Measurements from ENCODE around the gene IDI1.
A peak's percentile ranks its signal among the peaks of the same experiment; 100 is the strongest.
"Not testable (repeated sequence)": the region's sequence is repeated elsewhere in the genome, so short reads cannot be mapped to it uniquely, and the experiment has no call there.

Gene IDI1

GRCh38 chr10:1025683-1026082 lies 23.2 kb downstream of the IDI1 start, which contains the start of gene IDI2:
TSS of gene IDI2 (minus strand) at chr10:1025859. CDS start at chr10:1024723, 1,136 bp downstream.
- Mint-ChIP-seq H3K27me3 (no peaks in the 10 kb centered on the region), H3K27ac (no peak within 1 kb of the TSS), H3K9me3 (no peaks in the 10 kb centered on the region), H3K4me1 (no peaks in the 10 kb centered on the region), H3K4me3 (no peak within 1 kb of the TSS)
- ATAC-seq, result no peak
- no peak for DNase-seq

GRCh38 chr10:1024103-1024502 lies 24.8 kb downstream of the IDI1 start:
- Mint-ChIP-seq H3K4me1 (no peaks in the 10 kb centered on the region), H3K27ac (no peak overlapping the region), H3K9me3 (no peaks in the 10 kb centered on the region), H3K27me3 (no peaks in the 10 kb centered on the region), H3K4me3 (no peak overlapping the region)
- DNase-seq (no peak), ATAC-seq (no peak)

- Mint-ChIP-seq H3K4me3 (no peak overlapping the region), H3K4me1 (no peaks in the 10 kb centered on the region), H3K9me3 (no peaks in the 10 kb centered on the region), H3K27me3 (no peaks in the 10 kb centered on the region), H3K27ac (no peak overlapping the region)
- no peak for ATAC-seq
- no peak for DNase-seq
Measured at GRCh38 chr10:1022413-1022812, 26.5 kb downstream of the IDI1 start.

GRCh38 chr10:1020958-1021357 lies 28.0 kb downstream of the IDI1 start:
- H3K4me1 Mint-ChIP-seq, result no peaks in the 10 kb centered on the region
- ATAC-seq, result no peak

GRCh38 chr10:1020460-1020859 lies 28.5 kb downstream of the IDI1 start:
- Mint-ChIP-seq H3K9me3 (no peaks in the 10 kb centered on the region), H3K4me1 (no peaks in the 10 kb centered on the region), H3K4me3 (no peak overlapping the region), H3K27ac (no peak overlapping the region), H3K27me3 (no peaks in the 10 kb centered on the region)
- ATAC-seq (no peak), DNase-seq (no peak)

More at GRCh38 chr10:1020958-1021357, 28.0 kb downstream of the IDI1 start:
- Mint-ChIP-seq H3K4me3 (no peak overlapping the region), H3K27me3 (no peaks in the 10 kb centered on the region), H3K27ac (no peak overlapping the region), H3K9me3 (no peaks in the 10 kb centered on the region)
- no peak for DNase-seq

GRCh38 chr10:1019362-1019761 lies 29.6 kb downstream of the IDI1 start:
- Mint-ChIP-seq H3K4me1 (no peaks in the 10 kb centered on the region), H3K27me3 (no peaks in the 10 kb centered on the region), H3K27ac (no peak overlapping the region), H3K9me3 (no peaks in the 10 kb centered on the region), H3K4me3 (no peak overlapping the region)
- DNase-seq, result no peak
- ATAC-seq, result no peak

- no peaks in the 10 kb centered on the region for H3K9me3 Mint-ChIP-seq
- no peak overlapping the region for H3K4me3 Mint-ChIP-seq
- H3K27me3 Mint-ChIP-seq, result no peaks in the 10 kb centered on the region
- H3K4me1 Mint-ChIP-seq, result no peaks in the 10 kb centered on the region
- DNase-seq (no peak), ATAC-seq (no peak)
- peak overlapping the region in 1 of 2 donors; percentile 63 for H3K27ac Mint-ChIP-seq
Measured at GRCh38 chr10:1015688-1016087, 33.2 kb downstream of the IDI1 start.

- Mint-ChIP-seq H3K4me3 (no peak overlapping the region), H3K9me3 (no peaks in the 10 kb centered on the region), H3K4me1 (no peaks in the 10 kb centered on the region), H3K27ac (peak overlapping the region in 1 of 2 donors; percentile 40), H3K27me3 (no peaks in the 10 kb centered on the region)
- ATAC-seq (no peak), DNase-seq (peak in 1 of 2 donors; percentile 5)
Measured at GRCh38 chr10:1011696-1012095, 37.2 kb downstream of the IDI1 start.

GRCh38 chr10:1010703-1011102 lies 38.2 kb downstream of the IDI1 start:
- peak in 1 of 2 donors; percentile 2 for DNase-seq
- ATAC-seq, result no peak
- H3K4me3 Mint-ChIP-seq, result no peak overlapping the region
- H3K9me3 Mint-ChIP-seq, result no peaks in the 10 kb centered on the region
- no peaks in the 10 kb centered on the region for H3K27me3 Mint-ChIP-seq
- no peak overlapping the region for H3K27ac Mint-ChIP-seq
- no peaks in the 10 kb centered on the region for H3K4me1 Mint-ChIP-seq

- peak in 1 of 2 donors; percentile 3 for DNase-seq
- H3K27me3 Mint-ChIP-seq, H3K4me3 Mint-ChIP-seq, H3K9me3 Mint-ChIP-seq, H3K4me1 Mint-ChIP-seq: not testable (repeated sequence)
- peak; percentile 61 for ATAC-seq
- peak overlapping the region in 1 of 2 donors; percentile 84 for H3K27ac Mint-ChIP-seq
Measured at GRCh38 chr10:1009947-1010346, 39.0 kb downstream of the IDI1 start.

GRCh38 chr10:1009071-1009494 lies 39.8 kb downstream of the IDI1 start:
- Mint-ChIP-seq H3K9me3 (no peaks in the 10 kb centered on the region), H3K4me3 (no peak overlapping the region)
- no peak for ATAC-seq

GRCh38 chr10:1007583-1007982 lies 41.3 kb downstream of the IDI1 start:
- ATAC-seq, result no peak
- Mint-ChIP-seq H3K27ac (peak overlapping the region in 1 of 2 donors; percentile 30), H3K9me3 (no peaks in the 10 kb centered on the region)

More at GRCh38 chr10:1009071-1009494, 39.8 kb downstream of the IDI1 start:
- peak in 1 of 2 donors; percentile 3 for DNase-seq
- H3K27ac Mint-ChIP-seq, result peak overlapping the region in 1 of 2 donors; percentile 55
- no peaks in the 10 kb centered on the region for H3K27me3 Mint-ChIP-seq
- peaks cover 4% of the 10 kb centered on the region for H3K4me1 Mint-ChIP-seq

GRCh38 chr10:1006573-1006972 lies 42.3 kb downstream of the IDI1 start:
- no peak overlapping the region for H3K4me3 Mint-ChIP-seq
- ATAC-seq, result no peak
- H3K27me3 Mint-ChIP-seq, result no peaks in the 10 kb centered on the region
- H3K4me1 Mint-ChIP-seq, result peaks cover 5% of the 10 kb centered on the region
- H3K9me3 Mint-ChIP-seq, result no peaks in the 10 kb centered on the region
- H3K27ac Mint-ChIP-seq, result peak overlapping the region in 1 of 2 donors; percentile 71
- no peak for DNase-seq

More at GRCh38 chr10:1007583-1007982, 41.3 kb downstream of the IDI1 start:
- DNase-seq, result no peak
- Mint-ChIP-seq H3K4me1 (peaks cover 4% of the 10 kb centered on the region), H3K27me3 (no peaks in the 10 kb centered on the region), H3K4me3 (no peak overlapping the region)

GRCh38 chr10:1003884-1004670 lies 44.8 kb downstream of the IDI1 start:
- Mint-ChIP-seq H3K4me1 (peaks cover 8% of the 10 kb centered on the region), H3K4me3 (no peak overlapping the region), H3K27me3 (no peaks in the 10 kb centered on the region), H3K27ac (peak overlapping the region in 1 of 2 donors; percentile 34), H3K9me3 (no peaks in the 10 kb centered on the region)
- ATAC-seq (no peak), DNase-seq (no peak)

- DNase-seq, result no peak
- H3K9me3 Mint-ChIP-seq, result no peaks in the 10 kb centered on the region
- H3K27me3 Mint-ChIP-seq, result no peaks in the 10 kb centered on the region
- H3K4me1 Mint-ChIP-seq, result peaks cover 15% of the 10 kb centered on the region
- ATAC-seq, result no peak
- no peak overlapping the region for H3K4me3 Mint-ChIP-seq
- H3K27ac Mint-ChIP-seq, result peak overlapping the region; percentile 41 to 60
Measured at GRCh38 chr10:1002425-1003006, 46.4 kb downstream of the IDI1 start.

- no peaks in the 10 kb centered on the region for H3K27me3 Mint-ChIP-seq
- DNase-seq, result no peak
- no peak overlapping the region for H3K27ac Mint-ChIP-seq
- H3K9me3 Mint-ChIP-seq, result no peaks in the 10 kb centered on the region
- H3K4me1 Mint-ChIP-seq, result peaks cover 22% of the 10 kb centered on the region
- ATAC-seq, result no peak
- H3K4me3 Mint-ChIP-seq, result no peak overlapping the region
Measured at GRCh38 chr10:997266-998022, 51.5 kb downstream of the IDI1 start.

Data from stimulated activated naive CD8-positive, alpha-beta T cell treated with anti-CD3 and anti-CD28 coated beads, Interleukin-15, amount 100 ng/mL, for 72 hours (primary cell).